IPS-18a (cell line): ENCODE data around the gene NUDT17.
"Not testable (repeated sequence)": the region's sequence is repeated elsewhere in the genome, so short reads cannot be mapped to it uniquely, and the experiment has no call there.

Experiments
- H3K27ac ChIP-seq: one replicate; pipeline ENCODE4 v1.5.1; 2013; ENCODE audit warnings: low read length
- H3K27me3 ChIP-seq: one replicate; pipeline ENCODE4 v1.6.1; 2013; ENCODE audit warnings: mild to moderate bottlenecking, low read length; ENCODE audit not compliant: control insufficient read depth, insufficient read depth
- H3K36me3 ChIP-seq: one replicate; pipeline ENCODE4 v1.6.1; 2013; ENCODE audit warnings: low read depth, low read length; ENCODE audit not compliant: control insufficient read depth
- H3K4me1 ChIP-seq: one replicate; pipeline ENCODE4 v1.6.1; 2013; ENCODE audit warnings: low read depth, low read length; ENCODE audit not compliant: control insufficient read depth
- H3K4me3 ChIP-seq: one replicate; pipeline ENCODE4 v1.5.1; 2013; ENCODE audit warnings: low read length
- H3K9ac ChIP-seq: one replicate; pipeline ENCODE4 v1.6.1; 2013; ENCODE audit warnings: mild to moderate bottlenecking, low read length, moderate library complexity
- H3K9me3 ChIP-seq: one replicate; pipeline ENCODE4 v1.6.1; 2013; ENCODE audit warnings: low read depth, low read length; ENCODE audit not compliant: control insufficient read depth

Gene NUDT17

DNA sequence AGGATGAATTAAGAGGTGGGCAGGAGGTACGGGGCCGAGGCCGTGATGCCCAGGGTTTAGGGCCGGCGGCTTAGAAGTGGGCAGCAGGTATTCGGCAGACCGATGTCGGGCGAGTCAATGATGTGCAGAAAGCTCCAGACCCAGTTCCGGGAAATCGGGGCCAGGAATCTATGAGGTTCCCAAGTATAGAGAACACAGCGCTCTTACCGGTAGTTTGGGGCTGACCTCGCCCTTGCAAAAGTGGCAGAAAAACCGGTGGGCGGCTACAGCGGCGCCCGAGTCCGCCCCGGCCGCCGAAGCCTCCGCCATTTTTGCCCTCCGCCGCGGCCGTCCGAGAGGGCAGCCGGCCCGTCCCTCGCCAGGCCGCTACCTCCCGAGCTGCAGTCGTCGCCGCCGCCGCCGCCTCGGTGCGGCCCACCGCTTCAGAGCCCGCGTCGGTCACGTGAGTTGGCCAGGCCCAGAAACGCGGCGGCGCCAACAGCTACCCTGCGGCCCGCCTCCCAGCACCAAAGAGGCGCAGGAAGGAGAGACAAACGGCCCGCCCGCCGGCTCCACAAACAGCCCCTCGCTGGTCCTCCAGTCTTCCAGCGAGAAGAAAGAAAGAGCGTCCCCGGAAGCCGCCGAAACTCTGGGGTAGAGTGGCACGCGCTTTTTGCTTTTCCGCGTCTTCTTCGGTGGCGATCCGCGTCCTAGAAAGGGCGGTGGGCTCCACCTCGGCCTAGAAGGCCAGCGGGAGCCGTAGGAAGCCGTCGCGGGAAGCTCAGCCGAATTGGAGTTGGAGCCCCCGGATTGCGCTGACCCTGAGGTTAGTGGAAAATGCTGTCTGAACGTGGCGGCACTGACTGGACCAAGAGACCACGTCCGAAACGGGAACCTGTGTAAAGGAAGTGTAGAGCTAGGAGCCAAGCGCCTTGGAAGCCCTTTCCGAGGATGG, 21.6 kb upstream of the NUDT17 start, which contains the start of the genes POLR3C and RNF115:
Gene POLR3C, plus strand, starts transcription at position 636 of the 934 bp plus-strand sequence. CDS start 1,577 bp downstream, outside the sequence.
Gene RNF115, minus strand, starts transcription at position 531 of the 934 bp plus-strand sequence. Its CDS starts 222 bp downstream, at position 309.
- Histone ChIP-seq H3K4me1 (no peaks in the 10 kb centered on the region), H3K4me3 (peak within 1 kb of the TSS; percentile 100), H3K9ac (peak within 1 kb of the TSS; percentile 90), H3K27me3 (no peaks in the 10 kb centered on the region), H3K27ac (peak within 1 kb of the TSS; percentile 85), H3K9me3 (no peaks in the 10 kb centered on the region), H3K36me3 (peaks cover 28% of the 10 kb centered on the region)

DNA sequence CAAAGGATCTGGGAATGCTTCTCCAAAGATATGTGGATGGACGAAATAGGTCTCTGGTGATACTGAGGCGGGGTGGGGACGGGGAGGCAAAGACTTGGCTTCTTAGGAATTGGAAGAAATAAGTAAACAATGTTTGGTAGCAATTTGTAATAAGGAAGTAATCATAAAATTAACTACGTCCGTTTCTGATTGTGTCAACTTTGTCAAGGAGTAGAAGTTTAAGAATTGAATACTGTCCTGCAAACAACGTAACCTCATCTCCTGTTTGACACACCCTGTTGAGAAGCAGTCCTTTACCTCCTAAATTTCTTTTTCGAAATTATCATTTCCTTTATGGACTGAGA, 21.0 kb upstream of the NUDT17 start:
- peak overlapping the region; percentile 90 for H3K9ac ChIP-seq
- peak overlapping the region; percentile 100 for H3K4me3 ChIP-seq
- H3K9me3 ChIP-seq: no peaks in the 10 kb centered on the region
- H3K27me3 ChIP-seq: no peaks in the 10 kb centered on the region
- H3K4me1 ChIP-seq: no peaks in the 10 kb centered on the region
- peaks cover 34% of the 10 kb centered on the region for H3K36me3 ChIP-seq
- peak overlapping the region; percentile 85 for H3K27ac ChIP-seq

GRCh38 chr1:145826030-145826429, 19.4 kb upstream of the NUDT17 start:
- Histone ChIP-seq H3K36me3 (peaks cover 44% of the 10 kb centered on the region), H3K9ac (no peak overlapping the region)

GRCh38 chr1:145827966-145828365, 17.5 kb upstream of the NUDT17 start:
- Histone ChIP-seq H3K36me3 (peaks cover 56% of the 10 kb centered on the region), H3K4me3 (no peak overlapping the region), H3K27me3 (no peaks in the 10 kb centered on the region), H3K27ac (no peak overlapping the region), H3K9me3 (no peaks in the 10 kb centered on the region), H3K9ac (no peak overlapping the region), H3K4me1 (no peaks in the 10 kb centered on the region)

More at GRCh38 chr1:145826030-145826429, 19.4 kb upstream of the NUDT17 start:
- Histone ChIP-seq H3K27ac (no peak overlapping the region), H3K4me3 (no peak overlapping the region), H3K4me1 (no peaks in the 10 kb centered on the region), H3K27me3 (no peaks in the 10 kb centered on the region), H3K9me3 (no peaks in the 10 kb centered on the region)

DNA sequence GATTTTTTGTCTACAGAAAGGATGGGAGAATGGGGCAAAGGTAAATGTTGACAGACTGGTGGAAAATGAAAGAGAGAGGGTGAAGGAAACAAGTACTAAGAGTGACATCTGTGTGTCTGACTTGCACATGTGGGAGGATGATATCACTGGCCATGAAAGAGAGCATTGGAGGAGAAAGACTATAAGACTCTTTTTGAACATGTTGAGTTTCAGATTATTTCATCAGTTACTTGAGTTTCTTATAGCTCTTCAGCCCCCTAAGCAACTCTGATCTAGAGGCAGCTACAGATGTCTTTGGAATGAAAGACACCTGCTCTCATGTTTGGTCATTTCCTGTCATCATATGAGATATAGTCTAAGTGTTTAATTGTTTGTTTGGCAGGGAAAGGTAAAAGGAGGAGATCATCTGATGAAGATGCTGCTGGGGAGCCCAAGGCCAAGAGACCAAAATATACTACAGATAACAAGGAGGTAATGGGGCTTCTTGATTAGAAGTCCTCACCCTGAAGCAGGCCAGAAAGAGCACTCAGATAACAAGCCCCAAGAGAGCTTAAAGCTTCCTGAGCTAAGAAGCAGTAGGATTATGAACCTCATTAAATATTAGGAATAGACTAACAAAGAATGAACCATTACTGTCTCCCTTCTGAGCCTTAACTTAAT, 16.9 kb upstream of the NUDT17 start:
- Histone ChIP-seq H3K4me1 (no peaks in the 10 kb centered on the region), H3K36me3 (peaks cover 61% of the 10 kb centered on the region), H3K9me3 (no peaks in the 10 kb centered on the region), H3K9ac (no peak overlapping the region), H3K27ac (no peak overlapping the region), H3K27me3 (no peaks in the 10 kb centered on the region), H3K4me3 (no peak overlapping the region)

- not testable (repeated sequence) for H3K27ac ChIP-seq, H3K9ac ChIP-seq, H3K4me3 ChIP-seq, H3K4me1 ChIP-seq, H3K27me3 ChIP-seq, H3K9me3 ChIP-seq
- H3K36me3 ChIP-seq: peaks cover 71% of the 10 kb centered on the region
Measured at GRCh38 chr1:145830810-145831209, 14.6 kb upstream of the NUDT17 start.

DNA sequence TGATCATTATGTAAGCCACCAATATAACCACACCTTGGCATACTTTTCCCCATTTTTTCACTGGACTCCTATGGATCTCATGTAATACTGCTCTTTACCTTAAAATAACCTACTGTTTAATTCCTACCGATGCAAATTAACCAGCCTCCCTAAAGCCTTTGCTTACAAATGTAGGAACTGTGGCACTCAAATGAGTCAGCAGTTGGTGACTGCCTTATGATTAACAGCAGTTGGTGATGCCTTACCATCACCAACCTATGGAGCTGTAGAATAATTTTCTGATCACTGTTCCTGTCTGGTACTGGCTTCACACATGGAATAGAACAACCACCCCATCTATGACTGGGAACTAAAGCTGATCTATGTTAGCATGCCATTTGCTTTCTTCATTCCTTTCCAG, 7.8 kb upstream of the NUDT17 start:
- H3K36me3 ChIP-seq: peaks cover 77% of the 10 kb centered on the region
- no peak overlapping the region for H3K9ac ChIP-seq
- H3K9me3 ChIP-seq: no peaks in the 10 kb centered on the region
- no peak overlapping the region for H3K27ac ChIP-seq
- no peak overlapping the region for H3K4me3 ChIP-seq
- no peaks in the 10 kb centered on the region for H3K27me3 ChIP-seq
- no peaks in the 10 kb centered on the region for H3K4me1 ChIP-seq

DNA sequence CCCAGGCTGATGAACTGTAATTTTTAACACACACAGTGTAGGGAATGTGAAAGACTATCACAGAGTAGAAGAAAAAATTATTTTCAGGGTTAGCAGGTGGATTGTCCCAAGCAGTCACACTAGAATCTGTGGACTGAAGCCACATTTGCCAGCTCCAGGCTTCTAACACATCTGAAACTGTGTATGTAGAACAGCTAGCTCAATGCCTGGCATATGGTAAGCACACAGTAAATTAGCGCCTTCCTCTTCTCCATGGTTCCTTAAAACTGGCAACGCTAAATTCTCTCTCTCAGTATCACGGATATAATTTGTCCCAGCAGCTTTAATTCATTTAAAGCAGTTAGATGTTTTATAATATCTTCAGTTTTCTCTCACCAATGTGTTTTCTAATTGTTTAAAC, 2.4 kb upstream of the NUDT17 start:
- peaks cover 10% of the 10 kb centered on the region for H3K27me3 ChIP-seq
- no peaks in the 10 kb centered on the region for H3K4me1 ChIP-seq
- H3K27ac ChIP-seq: no peak overlapping the region
- H3K36me3 ChIP-seq: peaks cover 46% of the 10 kb centered on the region
- no peak overlapping the region for H3K4me3 ChIP-seq
- no peaks in the 10 kb centered on the region for H3K9me3 ChIP-seq
- no peak overlapping the region for H3K9ac ChIP-seq

- H3K4me3 ChIP-seq: peak overlapping the region; percentile 72
- no peaks in the 10 kb centered on the region for H3K9me3 ChIP-seq
- no peak overlapping the region for H3K9ac ChIP-seq
- no peak overlapping the region for H3K27ac ChIP-seq
- no peaks in the 10 kb centered on the region for H3K4me1 ChIP-seq
- peaks cover 10% of the 10 kb centered on the region for H3K27me3 ChIP-seq
- H3K36me3 ChIP-seq: peaks cover 38% of the 10 kb centered on the region
Measured at GRCh38 chr1:145845144-145845513, 301 bp upstream of the NUDT17 start.

DNA sequence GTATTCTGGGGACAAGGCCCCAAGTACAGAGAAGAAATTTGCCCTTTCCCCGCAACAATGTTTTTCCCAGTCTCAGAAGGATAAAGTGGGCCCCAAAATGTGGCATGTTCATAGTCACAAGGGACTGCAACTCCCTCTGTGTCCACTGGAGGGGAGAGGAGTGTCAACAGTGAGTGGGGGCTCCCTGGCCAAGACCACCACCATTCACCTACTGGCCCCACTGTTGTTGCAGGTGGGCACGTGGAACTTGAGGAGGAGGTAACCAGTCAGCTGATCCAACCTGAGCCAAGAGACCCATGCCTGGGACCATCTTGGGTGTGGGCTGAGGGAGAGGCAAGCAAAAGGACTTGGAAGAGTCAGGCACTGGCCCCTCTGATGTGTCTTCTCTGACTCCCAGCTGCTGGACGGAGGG, 777 bp downstream of the NUDT17 start:
- peak overlapping the region; percentile 72 for H3K4me3 ChIP-seq
- peaks cover 40% of the 10 kb centered on the region for H3K36me3 ChIP-seq
- no peaks in the 10 kb centered on the region for H3K9me3 ChIP-seq
- H3K27ac ChIP-seq: no peak overlapping the region
- peaks cover 10% of the 10 kb centered on the region for H3K27me3 ChIP-seq
- peak overlapping the region; percentile 47 for H3K9ac ChIP-seq
- H3K4me1 ChIP-seq: no peaks in the 10 kb centered on the region

GRCh38 chr1:145847827-145848226, 2.4 kb downstream of the NUDT17 start:
- Histone ChIP-seq H3K9me3 (no peaks in the 10 kb centered on the region), H3K4me3 (no peak overlapping the region), H3K36me3 (peaks cover 36% of the 10 kb centered on the region), H3K9ac (no peak overlapping the region), H3K27ac (no peak overlapping the region), H3K27me3 (peaks cover 10% of the 10 kb centered on the region), H3K4me1 (no peaks in the 10 kb centered on the region)
